Stimulated activated CD4-positive, alpha-beta T cell treated with anti-CD3 and anti-CD28 coated beads, Interleukin-12 subunit alpha, Interleukin-12 subunit beta, amount 100 ng/mL, for 24 hours (primary cell): ENCODE measurements around the gene CERS6.
"Not testable (repeated sequence)": the region's sequence is repeated elsewhere in the genome, so short reads cannot be mapped to it uniquely, and the experiment has no call there.

ENCODE experiments used
- DNase-seq, 2 experiments: peaks; one replicate each; pipeline ENCODE4 v3.0.0-alpha.2; 2020; ENCODE audit warnings: low read depth in 2 of 2

CERS6 gene

GRCh38 chr2:168639018-168639417, 182.9 kb downstream of the CERS6 start:
- no peak for DNase-seq

GRCh38 chr2:168639441-168639898, 183.4 kb downstream of the CERS6 start:
- DNase-seq = no peak

GRCh38 chr2:168640039-168640438, 184.0 kb downstream of the CERS6 start:
- no peak for DNase-seq

DNA sequence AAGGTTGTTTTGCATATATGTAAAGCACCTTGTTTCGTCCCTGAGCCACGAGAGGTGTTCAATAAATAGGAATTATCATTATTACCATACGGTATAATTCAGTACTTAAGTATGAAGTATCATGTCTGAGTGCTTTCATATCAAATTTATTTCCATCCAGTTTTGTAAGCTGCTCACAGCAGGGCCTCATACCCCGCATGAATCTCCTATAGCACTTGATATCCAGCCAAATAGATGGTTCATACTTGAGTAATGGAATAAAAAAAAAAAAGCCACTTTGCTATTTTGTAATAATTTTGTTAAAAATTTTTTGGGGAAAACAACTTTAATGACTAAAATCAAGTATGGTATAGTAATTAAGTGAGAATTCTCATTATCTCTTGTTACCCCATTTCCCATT, 185.6 kb downstream of the CERS6 start:
- DNase-seq = no peak

DNA sequence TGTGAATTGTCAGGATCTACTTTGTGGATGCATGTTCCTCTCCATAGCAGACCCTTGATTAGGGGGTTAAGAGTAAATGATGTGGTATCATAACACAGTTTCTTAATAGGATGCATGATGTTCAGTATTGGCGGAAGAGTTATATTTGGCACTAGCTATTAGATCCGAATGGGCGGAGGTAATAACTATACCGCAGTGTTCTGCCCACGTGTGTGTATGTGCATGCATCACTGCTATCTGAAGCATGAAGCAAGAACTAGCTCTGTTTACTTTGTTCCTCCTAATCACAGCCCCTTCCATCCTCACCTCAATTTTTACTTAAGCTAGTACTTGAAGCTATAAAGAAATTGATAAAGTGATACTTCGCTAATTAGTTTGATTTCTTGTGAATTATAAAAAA, 186.8 kb downstream of the CERS6 start:
- DNase-seq = no peak

DNA sequence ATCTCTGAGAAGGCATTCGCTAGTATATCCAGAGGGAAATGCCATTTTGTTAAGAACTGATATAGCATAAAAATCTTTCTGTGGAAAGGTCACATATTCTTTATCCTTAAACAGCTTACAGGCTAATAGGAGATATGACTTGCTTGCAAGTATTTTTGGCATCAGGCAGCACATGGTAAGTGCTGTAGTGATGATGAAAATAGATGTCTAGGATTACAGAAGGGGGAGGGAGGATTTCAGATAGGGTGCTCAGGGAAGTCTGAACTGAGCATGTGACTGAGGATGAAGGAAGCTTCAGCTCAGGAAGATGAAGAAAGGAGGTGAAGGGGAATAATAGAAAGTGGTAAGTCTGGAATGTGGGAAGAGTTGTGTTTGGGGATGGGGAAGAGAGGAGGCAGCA, 187.9 kb downstream of the CERS6 start:
- no peak for DNase-seq

- DNase-seq = no peak
These were observed 189.7 kb downstream of the CERS6 start for GRCh38 chr2:168645696-168646338.

DNA sequence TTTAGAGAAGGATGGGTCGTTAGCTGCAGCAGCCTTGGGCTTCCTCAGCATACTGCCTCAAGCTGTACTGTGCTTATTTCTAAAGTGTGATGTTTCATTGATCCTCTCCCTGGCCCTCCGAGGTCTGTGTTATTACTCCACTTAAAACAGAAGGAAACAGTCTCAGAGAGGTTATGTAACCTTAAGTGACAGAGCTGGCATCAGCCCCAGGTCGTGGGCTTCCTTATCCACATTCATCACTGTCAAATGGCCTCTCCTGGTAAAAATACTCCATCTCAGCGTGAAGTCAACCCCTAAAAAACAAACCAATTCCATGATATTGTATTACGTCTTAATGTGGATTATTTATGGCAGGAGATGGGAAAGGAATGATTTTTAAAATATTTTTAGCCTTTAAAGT, 193.0 kb downstream of the CERS6 start:
- DNase-seq = no peak

GRCh38 chr2:168649562-168649961, 193.5 kb downstream of the CERS6 start:
- DNase-seq = no peak

DNA sequence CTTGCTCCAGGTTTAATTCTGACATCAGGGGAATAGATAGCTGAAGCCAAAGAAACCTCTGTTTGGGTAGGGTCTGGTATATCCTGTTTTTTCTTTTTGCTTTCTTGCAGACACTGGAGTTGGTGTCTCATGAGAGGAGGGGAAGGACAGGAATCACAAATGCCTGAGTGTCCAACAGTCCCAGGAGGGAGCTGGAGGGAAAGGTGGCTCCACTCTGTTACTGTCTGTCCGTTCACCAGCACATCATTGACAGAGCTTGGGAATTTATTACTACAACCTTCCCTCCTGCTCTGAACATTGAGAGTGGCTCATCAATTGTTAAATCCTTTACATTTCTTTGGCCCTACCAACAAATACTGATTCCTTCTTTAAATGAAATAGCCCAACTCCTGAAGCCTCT, 194.1 kb downstream of the CERS6 start:
- no peak for DNase-seq

DNA sequence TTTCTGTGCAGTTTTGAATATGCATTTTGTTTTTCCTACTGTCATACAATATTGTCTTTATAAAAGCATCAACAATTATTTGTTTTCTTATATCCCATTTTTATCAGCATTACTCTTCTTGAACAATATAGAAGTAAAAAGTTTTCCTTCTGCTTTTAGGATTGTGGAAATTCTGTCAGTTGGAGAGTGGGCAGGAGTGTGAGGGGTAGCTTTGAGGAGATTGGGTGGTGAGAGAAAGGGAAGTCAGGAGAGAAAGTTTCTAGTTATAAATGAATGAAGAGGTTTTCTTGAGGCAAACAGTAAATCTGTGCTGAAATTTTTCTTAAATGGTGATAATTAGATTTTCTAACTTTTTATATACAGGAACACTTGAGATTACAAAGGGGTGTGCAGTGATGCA, 194.7 kb downstream of the CERS6 start:
- DNase-seq = no peak

- no peak for DNase-seq
These were observed 197.2 kb downstream of the CERS6 start for GRCh38 chr2:168652997-168653921.

DNA sequence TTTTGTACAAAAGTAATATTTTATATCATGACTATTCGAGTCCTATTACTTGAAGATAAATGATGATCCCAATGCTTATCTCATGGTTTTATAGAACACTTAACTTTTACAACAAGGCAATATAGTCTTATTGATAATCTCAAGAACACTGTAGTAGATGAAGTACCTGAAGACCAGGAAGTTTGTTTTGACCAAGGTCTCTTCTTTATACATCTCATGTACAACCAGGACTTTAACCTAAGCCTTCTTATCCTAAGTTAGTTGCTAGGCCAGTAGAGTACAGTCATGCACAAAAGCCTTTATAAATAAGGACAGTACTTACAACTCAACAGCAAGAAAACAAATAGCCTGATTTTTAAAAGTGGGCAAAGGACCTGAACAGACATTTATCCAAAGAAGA, 198.6 kb downstream of the CERS6 start:
- no peak for DNase-seq

DNA sequence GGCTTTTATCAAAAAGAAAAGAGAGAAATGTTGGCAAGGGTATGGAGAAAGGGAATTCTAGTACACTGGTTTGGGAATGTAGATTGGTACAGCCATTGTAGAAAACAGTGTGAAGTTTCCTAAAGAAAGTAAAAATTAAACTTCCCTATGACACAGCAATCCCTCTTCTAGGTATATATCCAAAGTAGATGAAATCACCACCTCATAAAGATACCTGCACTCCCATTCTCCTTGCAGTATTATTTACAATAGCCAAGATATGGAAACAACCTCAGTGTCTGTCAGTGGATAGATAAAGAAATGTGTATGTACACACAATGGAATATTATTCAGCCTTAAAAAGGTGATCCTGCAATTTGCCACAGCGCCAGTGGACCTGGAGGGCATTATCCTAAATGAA, 199.1 kb downstream of the CERS6 start:
- DNase-seq = no peak

DNA sequence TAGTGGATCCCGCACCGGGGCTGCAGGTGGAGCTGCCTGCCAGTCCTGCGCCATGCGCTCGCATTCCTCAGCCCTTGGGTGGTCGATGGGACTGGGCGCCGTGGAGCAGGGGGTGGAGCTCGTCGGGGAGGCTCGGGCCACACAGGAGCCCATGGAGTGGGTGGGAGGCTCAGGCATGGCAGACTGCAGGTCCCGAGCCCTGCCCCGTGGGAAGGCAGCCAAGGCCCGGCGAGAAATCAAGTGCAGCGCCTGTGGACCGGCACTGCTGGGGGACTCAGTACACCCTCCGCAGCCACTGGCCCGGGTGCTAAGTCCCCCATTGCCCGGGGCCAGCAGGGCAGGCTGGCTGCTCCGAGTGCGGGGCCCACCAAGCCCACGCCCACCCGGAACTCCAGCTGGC, 201.3 kb downstream of the CERS6 start:
- not testable (repeated sequence) for DNase-seq

DNA sequence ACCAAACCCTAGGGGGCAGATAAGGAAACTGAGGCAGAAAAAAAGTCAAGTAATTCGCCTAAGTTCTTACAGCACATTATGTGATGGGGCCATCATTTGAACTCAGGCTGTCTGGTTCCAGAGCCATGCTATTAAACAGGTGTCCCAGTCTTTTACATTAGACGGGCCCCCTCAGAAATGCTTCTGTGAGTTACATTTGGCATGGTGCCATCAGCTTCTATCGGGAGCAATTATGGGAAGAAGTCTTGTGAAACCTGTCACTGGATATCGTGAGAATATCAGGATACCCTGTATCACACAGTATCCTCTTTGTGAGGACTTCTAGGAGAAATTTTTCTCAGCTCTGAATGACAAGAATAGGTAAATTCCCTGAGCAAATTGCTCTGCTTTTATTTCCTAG, 202.6 kb downstream of the CERS6 start:
- no peak for DNase-seq

GRCh38 chr2:168660870-168661862, 205.1 kb downstream of the CERS6 start:
- DNase-seq = no peak

- no peak for DNase-seq
These were observed 205.8 kb downstream of the CERS6 start for GRCh38 chr2:168661863-168662256.

- DNase-seq = no peak
These were observed 206.7 kb downstream of the CERS6 start for GRCh38 chr2:168662651-168663208.

GRCh38 chr2:168663993-168664392, 207.9 kb downstream of the CERS6 start:
- DNase-seq = no peak

- not testable (repeated sequence) for DNase-seq
These were observed 208.6 kb downstream of the CERS6 start for GRCh38 chr2:168664715-168665114.

DNA sequence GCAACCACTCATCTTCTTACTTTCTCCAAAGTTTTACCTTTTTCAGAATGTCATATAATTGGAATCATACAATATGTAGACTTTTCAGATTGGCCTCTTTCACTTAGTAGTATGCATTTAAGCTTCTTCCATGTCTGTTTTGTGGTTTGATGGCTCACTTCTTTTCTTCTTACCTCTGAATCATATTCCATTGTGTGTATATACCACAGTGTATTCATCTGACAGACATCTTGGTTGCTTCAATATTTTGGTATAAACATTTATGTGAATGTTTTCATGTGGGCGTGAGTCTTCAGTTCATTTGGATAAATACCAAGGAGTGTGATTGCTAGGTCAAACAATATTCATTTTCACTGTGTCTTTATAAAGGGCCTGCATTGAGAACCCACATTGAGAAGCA, 210.3 kb downstream of the CERS6 start:
- DNase-seq = no peak
